Transverse colon (tissue), 3 donors: Measurements from ENCODE around the gene TSHZ3.

Experiments
- POLR2A ChIP-seq: fragments of 450-650 bp; IDR thresholded peaks from one replicate; pipeline ENCODE4 v1.6.1; 2016; ENCODE audit warnings: antibody characterized with exemption, mild to moderate bottlenecking, moderate library complexity
- TF ChIP-seq, protein P1 (sequence below), 5 experiments: fragments of 200-600 bp in 3 of 5; fragments of 450-650 bp in 2 of 5; sonication (generic) in 3 of 5; IDR thresholded peaks; 1 replicate in 2 of 5; 2 replicates in 3 of 5; pipeline ENCODE4 v1.5.1; 2016 to 2017; ENCODE audit warnings: antibody characterized with exemption in 5 of 5, inconsistent platforms in 3 of 5, mild to moderate bottlenecking in 2 of 5, moderate library complexity in 1 of 5

GRCh38 chr19:31330761-31331160 lies 18.5 kb downstream of the TSHZ3 start:
- TF ChIP-seq, protein P1, sequence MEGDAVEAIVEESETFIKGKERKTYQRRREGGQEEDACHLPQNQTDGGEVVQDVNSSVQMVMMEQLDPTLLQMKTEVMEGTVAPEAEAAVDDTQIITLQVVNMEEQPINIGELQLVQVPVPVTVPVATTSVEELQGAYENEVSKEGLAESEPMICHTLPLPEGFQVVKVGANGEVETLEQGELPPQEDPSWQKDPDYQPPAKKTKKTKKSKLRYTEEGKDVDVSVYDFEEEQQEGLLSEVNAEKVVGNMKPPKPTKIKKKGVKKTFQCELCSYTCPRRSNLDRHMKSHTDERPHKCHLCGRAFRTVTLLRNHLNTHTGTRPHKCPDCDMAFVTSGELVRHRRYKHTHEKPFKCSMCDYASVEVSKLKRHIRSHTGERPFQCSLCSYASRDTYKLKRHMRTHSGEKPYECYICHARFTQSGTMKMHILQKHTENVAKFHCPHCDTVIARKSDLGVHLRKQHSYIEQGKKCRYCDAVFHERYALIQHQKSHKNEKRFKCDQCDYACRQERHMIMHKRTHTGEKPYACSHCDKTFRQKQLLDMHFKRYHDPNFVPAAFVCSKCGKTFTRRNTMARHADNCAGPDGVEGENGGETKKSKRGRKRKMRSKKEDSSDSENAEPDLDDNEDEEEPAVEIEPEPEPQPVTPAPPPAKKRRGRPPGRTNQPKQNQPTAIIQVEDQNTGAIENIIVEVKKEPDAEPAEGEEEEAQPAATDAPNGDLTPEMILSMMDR (IDR thresholded peaks at IDR 0.05): no peak
- TF ChIP-seq POLR2A: no peak
